ENCODE data around the gene NCOA7. TPM values are rescaled to one million over a fixed set of nuclear protein-coding genes. Genes with fewer than 3 reads are reported as not detected.

The NCOA7 gene
- total RNA-seq, 6 experiments from 2014 or later: 11.4 to 71.8 (median 23.0) TPM

GRCh38 chr6:125974214-125974866 is 183.6 kb downstream of the NCOA7 start:
- Histone ChIP-seq H3K9me3 (no peaks in the 10 kb centered on the region), H3K36me3 (peaks cover 0 to 5% (median under 1%) of the 10 kb centered on the region in 4 donors), H3K27ac (no peak overlapping the region), H3K4me1 (peaks cover 0 to 18% (median 1%) of the 10 kb centered on the region in 4 donors), H3K4me3 (no peak overlapping the region), H3K27me3 (no peaks in the 10 kb centered on the region)
- intact Hi-C loops (cut with DNase I): no loop called here
- DNase-seq (no peak), ATAC-seq (peak; percentile 69 to 78 (median 76))
- 14% methylated on average over 5 of the region's 5 CpGs for WGBS (ENCODE audit: insufficient coverage, low coverage, low lambda C conversion rate, missing lambda C conversion rate)
- no peak for TF ChIP-seq POLR2A (IDR thresholded peaks at IDR 0.05)
- peak; percentile 52 to 62 (median 61) for TF ChIP-seq CTCF (IDR thresholded peaks at IDR 0.05)

GRCh38 chr6:125979101-125979500 is 188.3 kb downstream of the NCOA7 start:
- WGBS (ENCODE audit: insufficient coverage, low coverage, low lambda C conversion rate, missing lambda C conversion rate): 71% methylated on average over 3 of the region's 3 CpGs
- Histone ChIP-seq H3K4me3 (no peak overlapping the region), H3K27me3 (no peaks in the 10 kb centered on the region), H3K4me1 (peaks cover 0 to 17% (median 1%) of the 10 kb centered on the region in 4 donors), H3K36me3 (peaks cover 0 to 1% (median 0%) of the 10 kb centered on the region in 4 donors), H3K9me3 (no peaks in the 10 kb centered on the region), H3K27ac (peak overlapping the region in 1 of 3 donors; percentile 6)
- intact Hi-C loops (cut with DNase I): no loop called here
- ATAC-seq (no peak), DNase-seq (no peak)
- TF ChIP-seq POLR2A (IDR thresholded peaks at IDR 0.05) (no peak), CTCF (IDR thresholded peaks at IDR 0.05) (no peak)

Small RNAs within 50 kb of the gene (small RNA-seq; reads per million reads assigned to genes)
- 0 reads per million in 2 experiments for gene RNA5SP216

Other genes with a start within 250 kb of the NCOA7 start
- gene HEY2, start 41.3 kb upstream of the NCOA7 start, total RNA-seq: 1 to 10 TPM in 3 of 6 experiments, under 1 TPM in 3; 0.74 to 2.6 (median 1.6) TPM
- 10 to 100 TPM in 5 of 6 experiments, 1 to 10 TPM in 1; 8.5 to 16.6 (median 14.3) TPM for gene HINT3, start 165.8 kb downstream of the NCOA7 start, total RNA-seq
- 10 to 100 TPM; 12.6 to 36.0 (median 25.3) TPM for gene TRMT11, start 195.6 kb downstream of the NCOA7 start, total RNA-seq

Measured in right lobe of liver (tissue), 6 donors.